H9 (cell line): ENCODE measurements around the gene PDGFB. TPM values are rescaled to one million over a fixed set of nuclear protein-coding genes. Genes with fewer than 3 reads are reported as not detected.

Experiments
- DNase-seq: peaks from one replicate; pipeline ENCODE4 v3.0.0-alpha.2; 2017
- H2AFZ ChIP-seq: one replicate; pipeline ENCODE4 v1.6.1; 2013; ENCODE audit warnings: mild to moderate bottlenecking, low read length, control low read depth, moderate library complexity
- H2AK5ac ChIP-seq: 2 replicates; pipeline ENCODE4 v1.6.1; 2013; ENCODE audit warnings: low read length, control low read depth, mixed read lengths; ENCODE audit not compliant: insufficient read length
- H2BK120ac ChIP-seq: one replicate; pipeline ENCODE4 v1.6.1; 2013; ENCODE audit warnings: low read depth, mild to moderate bottlenecking, low read length, control low read depth, inconsistent platforms; ENCODE audit not compliant: poor library complexity, severe bottlenecking
- H2BK12ac ChIP-seq: 2 replicates; pipeline ENCODE4 v1.6.1; 2013; ENCODE audit warnings: low read length, control low read depth, mixed read lengths, low read depth; ENCODE audit not compliant: insufficient read length
- H2BK15ac ChIP-seq: 2 replicates; pipeline ENCODE4 v1.6.1; 2013; ENCODE audit warnings: low read depth, low read length, control low read depth
- H2BK20ac ChIP-seq: one replicate; pipeline ENCODE4 v1.6.1; 2013; ENCODE audit warnings: low read depth, mild to moderate bottlenecking, low read length, control low read depth, inconsistent platforms; ENCODE audit not compliant: poor library complexity, severe bottlenecking
- H2BK5ac ChIP-seq: 2 replicates; pipeline ENCODE4 v1.6.1; 2013; ENCODE audit warnings: low read length, control low read depth, mixed read lengths; ENCODE audit not compliant: insufficient read length
- H3K14ac ChIP-seq: 2 replicates; pipeline ENCODE4 v1.6.1; 2013; ENCODE audit warnings: low read length, control low read depth; ENCODE audit not compliant: insufficient read depth
- H3K18ac ChIP-seq: 2 replicates; pipeline ENCODE4 v1.6.1; 2013; ENCODE audit warnings: low read depth, mild to moderate bottlenecking, mixed read lengths, low read length, control low read depth; ENCODE audit not compliant: insufficient read length
- H3K23ac ChIP-seq: 2 replicates; pipeline ENCODE4 v1.6.1; 2013; ENCODE audit warnings: low read length, control low read depth, mixed read lengths, low read depth; ENCODE audit not compliant: insufficient read length
- H3K23me2 ChIP-seq: 2 replicates; pipeline ENCODE4 v1.6.1; 2013; ENCODE audit warnings: low read depth, mild to moderate bottlenecking, mixed read lengths, low read length, control low read depth; ENCODE audit not compliant: insufficient read length, poor library complexity, severe bottlenecking
- H3K27ac ChIP-seq: 2 replicates; pipeline ENCODE4 v1.5.1; 2013; ENCODE audit warnings: low read length, control low read depth, mixed read lengths, low read depth; ENCODE audit not compliant: insufficient read length
- H3K27me3 ChIP-seq: 2 replicates; pipeline ENCODE4 v1.6.1; 2013; ENCODE audit warnings: low read length, control low read depth, inconsistent platforms; ENCODE audit not compliant: insufficient read depth
- H3K4ac ChIP-seq: 2 replicates; pipeline ENCODE4 v1.6.1; 2013; ENCODE audit warnings: low read depth, mild to moderate bottlenecking, control low read depth, inconsistent platforms, low read length, moderate library complexity
- H3K4me1 ChIP-seq: 2 replicates; pipeline ENCODE4 v1.6.1; 2013; ENCODE audit warnings: low read length, control low read depth, inconsistent platforms; ENCODE audit not compliant: insufficient read depth
- H3K4me2 ChIP-seq: 2 replicates; pipeline ENCODE4 v1.6.1; 2013; ENCODE audit warnings: low read length, control low read depth, mixed read lengths; ENCODE audit not compliant: insufficient read length, insufficient read depth
- H3K56ac ChIP-seq: 2 replicates; pipeline ENCODE4 v1.6.1; 2013; ENCODE audit warnings: low read depth, mild to moderate bottlenecking, mixed read lengths, low read length, control low read depth; ENCODE audit not compliant: insufficient read length
- H3K79me1 ChIP-seq: 2 replicates; pipeline ENCODE4 v1.6.1; 2013; ENCODE audit warnings: low read depth, mild to moderate bottlenecking, moderate library complexity, low read length, control low read depth, inconsistent platforms; ENCODE audit not compliant: insufficient read depth, poor library complexity, severe bottlenecking
- H3K79me2 ChIP-seq: 2 replicates; pipeline ENCODE4 v1.6.1; 2013; ENCODE audit warnings: low read length, control low read depth, inconsistent platforms; ENCODE audit not compliant: insufficient read depth
- H3K9ac ChIP-seq: 2 replicates; pipeline ENCODE4 v1.6.1; 2013; ENCODE audit warnings: low read length, control low read depth, mixed read lengths; ENCODE audit not compliant: insufficient read length; ENCODE audit errors: extremely low read depth
- H3K9me3 ChIP-seq: one replicate; pipeline ENCODE4 v1.6.1; 2013; ENCODE audit warnings: low read depth, low read length, inconsistent platforms; ENCODE audit not compliant: control insufficient read depth
- H3T11ph ChIP-seq: one replicate; pipeline ENCODE4 v1.6.1; 2013; ENCODE audit warnings: mild to moderate bottlenecking, low read length, control low read depth, inconsistent platforms
- H4K20me1 ChIP-seq: one replicate; pipeline ENCODE4 v1.6.1; 2013; ENCODE audit not compliant: control insufficient read depth, insufficient read length, insufficient read depth
- H4K5ac ChIP-seq: 2 replicates; pipeline ENCODE4 v1.6.1; 2013; ENCODE audit warnings: low read depth, mild to moderate bottlenecking, mixed read lengths, low read length, control low read depth; ENCODE audit not compliant: insufficient read length
- H4K8ac ChIP-seq: replicated peaks from 2 replicates; pipeline ENCODE4 v1.6.1; 2013; ENCODE audit warnings: low read length, control low read depth, mixed read lengths, low read depth; ENCODE audit not compliant: insufficient read length
- H4K91ac ChIP-seq: 2 replicates; pipeline ENCODE4 v1.6.1; 2013; ENCODE audit warnings: low read depth, mild to moderate bottlenecking, moderate library complexity, mixed read lengths, low read length, control low read depth; ENCODE audit not compliant: insufficient read length
- H3K27ac Mint-ChIP-seq, 3 experiments: 2 replicates in 2 of 3; 3 replicates in 1 of 3; pipeline ENCODE4 v1.8.0; 2020 to 2021; ENCODE audit warnings: mixed read lengths in 3 of 3, mild to moderate bottlenecking in 1 of 3, moderate library complexity in 1 of 3
- H3K27me3 Mint-ChIP-seq: 2 replicates; pipeline ENCODE4 v1.8.0; 2021; ENCODE audit warnings: low read depth, mild to moderate bottlenecking, moderate library complexity, mixed read lengths
- H3K36me3 Mint-ChIP-seq, 3 experiments: 2 replicates in 2 of 3; 3 replicates in 1 of 3; pipeline ENCODE4 v1.8.0; 2020 to 2021; ENCODE audit warnings: low read depth in 3 of 3, mixed read lengths in 3 of 3; ENCODE audit not compliant: insufficient read depth in 1 of 3
- H3K4me1 Mint-ChIP-seq, 2 experiments: 2 replicates each; pipeline ENCODE4 v1.8.0; 2020; ENCODE audit warnings: mixed read lengths in 2 of 2
- H3K4me3 Mint-ChIP-seq, 2 experiments: 2 replicates in 1 of 2; 3 replicates in 1 of 2; pipeline ENCODE4 v1.8.0; 2020 to 2021; ENCODE audit warnings: mild to moderate bottlenecking in 2 of 2, mixed read lengths in 2 of 2, moderate library complexity in 1 of 2
- H3K9me3 Mint-ChIP-seq, 2 experiments: 2 replicates in 1 of 2; 3 replicates in 1 of 2; pipeline ENCODE4 v1.8.0; 2020; ENCODE audit warnings: mild to moderate bottlenecking in 2 of 2, mixed read lengths in 2 of 2, moderate library complexity in 1 of 2
- WGBS: extraction: QIAGEN DNeasy Blood & Tissue Kit; methylation state at CpG from one replicate; pipeline ENCODE4 v1.1.7; 2013; ENCODE audit warnings: missing lambda C conversion rate, low lambda C conversion rate, mixed read lengths; ENCODE audit not compliant: insufficient read length; ENCODE audit errors: extremely low coverage; 5-methylcytosine and 5-hydroxymethylcytosine counted together
- total RNA-seq: library from RNA; stranded (reverse); gene quantifications from 2 replicates; pipeline ENCODE4 v1.2.1, GENCODE V29; 2021
- TF ChIP-seq, protein P1 (sequence below): fragments of 200-600 bp; sonication (generic); conservative IDR thresholded peaks from 3 replicates; pipeline ENCODE4 v1.8.0; 2021; ENCODE audit warnings: antibody characterized with exemption, mild to moderate bottlenecking

Gene PDGFB
- total RNA-seq, 1 experiment from 2014 or later, result 6.1 TPM

- no peak overlapping the region for H2BK120ac ChIP-seq
- H3K18ac ChIP-seq, result no peak overlapping the region
- H2BK15ac ChIP-seq, result no peak overlapping the region
- H2BK5ac ChIP-seq, result no peak overlapping the region
- TF ChIP-seq, protein P1, sequence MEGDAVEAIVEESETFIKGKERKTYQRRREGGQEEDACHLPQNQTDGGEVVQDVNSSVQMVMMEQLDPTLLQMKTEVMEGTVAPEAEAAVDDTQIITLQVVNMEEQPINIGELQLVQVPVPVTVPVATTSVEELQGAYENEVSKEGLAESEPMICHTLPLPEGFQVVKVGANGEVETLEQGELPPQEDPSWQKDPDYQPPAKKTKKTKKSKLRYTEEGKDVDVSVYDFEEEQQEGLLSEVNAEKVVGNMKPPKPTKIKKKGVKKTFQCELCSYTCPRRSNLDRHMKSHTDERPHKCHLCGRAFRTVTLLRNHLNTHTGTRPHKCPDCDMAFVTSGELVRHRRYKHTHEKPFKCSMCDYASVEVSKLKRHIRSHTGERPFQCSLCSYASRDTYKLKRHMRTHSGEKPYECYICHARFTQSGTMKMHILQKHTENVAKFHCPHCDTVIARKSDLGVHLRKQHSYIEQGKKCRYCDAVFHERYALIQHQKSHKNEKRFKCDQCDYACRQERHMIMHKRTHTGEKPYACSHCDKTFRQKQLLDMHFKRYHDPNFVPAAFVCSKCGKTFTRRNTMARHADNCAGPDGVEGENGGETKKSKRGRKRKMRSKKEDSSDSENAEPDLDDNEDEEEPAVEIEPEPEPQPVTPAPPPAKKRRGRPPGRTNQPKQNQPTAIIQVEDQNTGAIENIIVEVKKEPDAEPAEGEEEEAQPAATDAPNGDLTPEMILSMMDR, result no peak
- peaks cover 19% of the 10 kb centered on the region for H3K27me3 ChIP-seq
- no peaks in the 10 kb centered on the region for H3K79me2 ChIP-seq
- no peak overlapping the region for H2BK12ac ChIP-seq
- H3K27ac ChIP-seq, result no peak overlapping the region
- H3K4me2 ChIP-seq, result no peak overlapping the region
- WGBS, result no CpG with 5 or more reads among the region's 10 CpGs
- no peaks in the 10 kb centered on the region for H3K9me3 ChIP-seq
- Mint-ChIP-seq H3K4me3 (no peak overlapping the region; a peak in 1 of 5 replicates), H3K9me3 (no peaks in the 10 kb centered on the region; a peak in 2 of 5 replicates), H3K36me3 (no peaks in the 10 kb centered on the region), H3K4me1 (peaks cover 7 to 31% of the 10 kb centered on the region in 2 experiments), H3K27ac (no peak overlapping the region), H3K27me3 (peaks cover 85% of the 10 kb centered on the region)
- H3K9ac ChIP-seq, result no peak overlapping the region
- H2AFZ ChIP-seq, result no peak overlapping the region
- no peak overlapping the region for H2AK5ac ChIP-seq
- H3K79me1 ChIP-seq, result no peaks in the 10 kb centered on the region
- no peak for DNase-seq
- H4K8ac ChIP-seq, result no peak overlapping the region
- H3T11ph ChIP-seq, result no peak overlapping the region
- H3K56ac ChIP-seq, result no peak overlapping the region
- no peak overlapping the region for H4K91ac ChIP-seq
- H3K4me1 ChIP-seq, result no peaks in the 10 kb centered on the region; the same call in 1 of the 2 replicates
- H3K4ac ChIP-seq, result no peak overlapping the region
- H4K20me1 ChIP-seq, result no peaks in the 10 kb centered on the region
- no peak overlapping the region for H4K5ac ChIP-seq
- H3K23ac ChIP-seq, result no peak overlapping the region
- H3K14ac ChIP-seq, result no peak overlapping the region
- H2BK20ac ChIP-seq, result no peak overlapping the region
- H3K23me2 ChIP-seq, result peaks cover 17% of the 10 kb centered on the region
These were observed 2.0 kb upstream of the PDGFB start for GRCh38 chr22:39246690-39247332.
